Gastrocnemius medialis (tissue), 4 donors: ENCODE results near the gene POLG. TPM values are rescaled to one million over a fixed set of nuclear protein-coding genes. Genes with fewer than 3 reads are reported as not detected.

ENCODE experiments used
- ATAC-seq, 2 donors: fragments of 150-250 bp; one replicate each; pipeline ENCODE4 v1.9.1; 2016
- DNase-seq, 2 donors: peaks; one replicate each; pipeline ENCODE4 v3.0.0-alpha.2; 2019
- H3K27ac ChIP-seq, 4 donors: fragments of 200-600 bp; sonication (generic); 1 replicate in 1 of 4; 2 replicates in 3 of 4; pipeline ENCODE4 v1.5.1; 2016 to 2018; ENCODE audit warnings: mild to moderate bottlenecking in 2 of 4, moderate library complexity in 1 of 4
- H3K27me3 ChIP-seq, 3 donors: fragments of 200-600 bp; sonication (generic) in 2 of 3; 1 replicate in 1 of 3; 2 replicates in 2 of 3; pipeline versions ENCODE4 v1.5.1 to v1.6.0; 2016 to 2019; ENCODE audit warnings: mild to moderate bottlenecking in 1 of 3, moderate library complexity in 1 of 3
- H3K36me3 ChIP-seq, 2 donors: fragments of 200-600 bp; sonication (generic) in 1 of 2; one replicate each; pipeline ENCODE4 v1.5.1; 2017 to 2018
- H3K4me1 ChIP-seq, 2 donors: fragments of 200-600 bp; sonication (generic) in 1 of 2; one replicate each; pipeline ENCODE4 v1.5.1; 2016 to 2017; ENCODE audit warnings: mild to moderate bottlenecking in 2 of 2
- H3K4me3 ChIP-seq, 4 donors: fragments of 200-600 bp; sonication (generic) in 3 of 4; 1 replicate in 1 of 4; 2 replicates in 3 of 4; pipeline ENCODE4 v1.5.1; 2016 to 2019; ENCODE audit warnings: mild to moderate bottlenecking in 2 of 4
- H3K9me3 ChIP-seq, 3 donors: fragments of 200-600 bp; sonication (generic) in 2 of 3; 1 replicate in 1 of 3; 2 replicates in 2 of 3; pipeline ENCODE4 v1.5.1; 2016 to 2019
- CTCF ChIP-seq, 5 experiments: fragments of 450-650 bp in 3 of 5; fragments of 200-600 bp in 2 of 5; sonication (generic) in 2 of 5; IDR thresholded peaks in 4 of 5; conservative IDR thresholded peaks in 1 of 5; 1 replicate in 4 of 5; 2 replicates in 1 of 5; pipeline ENCODE4 v1.5.1; 2016 to 2019; ENCODE audit warnings: antibody characterized with exemption in 5 of 5, mild to moderate bottlenecking in 3 of 5, moderate library complexity in 3 of 5
- POLR2A ChIP-seq, 2 donors: fragments of 450-650 bp; IDR thresholded peaks; one replicate each; pipeline ENCODE4 v1.6.1; 2017; ENCODE audit warnings: antibody characterized with exemption in 2 of 2, mild to moderate bottlenecking in 2 of 2, moderate library complexity in 2 of 2
- in situ Hi-C, 4 donors: fragments of 200-750 bp; cut with MboI; loops; one replicate each; pipeline versions ENCODE4 v1.15.0 to v1.8.0; 2017; ENCODE audit warnings: low sequenced_read_pairs in 4 of 4
- intact Hi-C: fragments of 100-400 bp; cut with DNase I; formaldehyde crosslinking; loops from one replicate; pipeline ENCODE4 v1.15.1; 2023; ENCODE audit warnings: low total_unique reads
- total RNA-seq, 4 donors: library from RNA; depleted of rRNA; stranded (reverse); fragments of >200 nt; gene quantifications; one replicate each; pipeline versions ENCODE4 v1.1.0 to v1.2.3, GENCODE V29; 2016

The POLG gene
- total RNA-seq, 4 donors from 2014 or later, result 50.9 to 81.9 (median 61.4) TPM

GRCh38 chr15:89303986-89304385, 30.6 kb downstream of the POLG start:
- Histone ChIP-seq H3K27ac (no peak overlapping the region), H3K4me3 (no peak overlapping the region), H3K27me3 (no peaks in the 10 kb centered on the region), H3K4me1 (no peaks in the 10 kb centered on the region), H3K9me3 (no peaks in the 10 kb centered on the region), H3K36me3 (no peaks in the 10 kb centered on the region)
- ATAC-seq, result no peak
- in situ Hi-C loops, result no loop called here
- TF ChIP-seq CTCF (IDR thresholded peaks at IDR 0.05 in 4 of 5, conservative IDR thresholded peaks at IDR 0.05 in 1 of 5) (no peak), POLR2A (IDR thresholded peaks at IDR 0.05) (no peak)
- intact Hi-C loops, result no loop called here
- no peak for DNase-seq

GRCh38 chr15:89301304-89302089, 33.1 kb downstream of the POLG start:
- H3K27ac ChIP-seq, result no peak overlapping the region
- no peaks in the 10 kb centered on the region for H3K36me3 ChIP-seq
- TF ChIP-seq CTCF (IDR thresholded peaks at IDR 0.05 in 4 of 5, conservative IDR thresholded peaks at IDR 0.05 in 1 of 5) (no peak), POLR2A (IDR thresholded peaks at IDR 0.05) (no peak)
- H3K4me1 ChIP-seq, result no peaks in the 10 kb centered on the region
- H3K9me3 ChIP-seq, result no peaks in the 10 kb centered on the region
- intact Hi-C loops, result loop anchor here (2.0 kb wide), 1 partner anchor 95 kb away; no protein-coding TSS in a partner anchor
- no peak for DNase-seq
- in situ Hi-C loops, result no loop called here
- ATAC-seq, result no peak
- no peak overlapping the region for H3K4me3 ChIP-seq
- no peaks in the 10 kb centered on the region for H3K27me3 ChIP-seq

GRCh38 chr15:89299896-89300295, 34.7 kb downstream of the POLG start:
- no peaks in the 10 kb centered on the region for H3K27me3 ChIP-seq
- in situ Hi-C loops (no loop called here), intact Hi-C loops (loop anchor here (2.0 kb wide), 1 partner anchor 93 kb away; no protein-coding TSS in a partner anchor)
- no peak for ATAC-seq
- H3K4me3 ChIP-seq, result no peak overlapping the region
- no peaks in the 10 kb centered on the region for H3K36me3 ChIP-seq
- no peak for TF ChIP-seq POLR2A (IDR thresholded peaks at IDR 0.05)
- TF ChIP-seq CTCF (IDR thresholded peaks at IDR 0.05 in 4 of 5, conservative IDR thresholded peaks at IDR 0.05 in 1 of 5), result no peak
- no peaks in the 10 kb centered on the region for H3K9me3 ChIP-seq
- DNase-seq, result no peak
- H3K4me1 ChIP-seq, result no peaks in the 10 kb centered on the region
- H3K27ac ChIP-seq, result no peak overlapping the region

GRCh38 chr15:89293012-89293411, 41.6 kb downstream of the POLG start:
- H3K36me3 ChIP-seq, result no peaks in the 10 kb centered on the region
- intact Hi-C loops, result no loop called here
- H3K9me3 ChIP-seq, result no peaks in the 10 kb centered on the region
- in situ Hi-C loops, result no loop called here
- no peaks in the 10 kb centered on the region for H3K27me3 ChIP-seq
- no peaks in the 10 kb centered on the region for H3K4me1 ChIP-seq
- no peak for ATAC-seq
- no peak overlapping the region for H3K4me3 ChIP-seq
- no peak for TF ChIP-seq CTCF (IDR thresholded peaks at IDR 0.05 in 4 of 5, conservative IDR thresholded peaks at IDR 0.05 in 1 of 5)
- no peak for TF ChIP-seq POLR2A (IDR thresholded peaks at IDR 0.05)
- H3K27ac ChIP-seq, result no peak overlapping the region
- no peak for DNase-seq
